ENCODE measurements around the gene XIRP1. TPM values are rescaled to one million over a fixed set of nuclear protein-coding genes. Genes with fewer than 3 reads are reported as not detected.
A peak's percentile ranks its signal among the peaks of the same experiment; 100 is the strongest.

Gene XIRP1
- total RNA-seq, 4 donors from 2014 or later: 0.40 to 6.0 TPM; not detected in 2

DNA sequence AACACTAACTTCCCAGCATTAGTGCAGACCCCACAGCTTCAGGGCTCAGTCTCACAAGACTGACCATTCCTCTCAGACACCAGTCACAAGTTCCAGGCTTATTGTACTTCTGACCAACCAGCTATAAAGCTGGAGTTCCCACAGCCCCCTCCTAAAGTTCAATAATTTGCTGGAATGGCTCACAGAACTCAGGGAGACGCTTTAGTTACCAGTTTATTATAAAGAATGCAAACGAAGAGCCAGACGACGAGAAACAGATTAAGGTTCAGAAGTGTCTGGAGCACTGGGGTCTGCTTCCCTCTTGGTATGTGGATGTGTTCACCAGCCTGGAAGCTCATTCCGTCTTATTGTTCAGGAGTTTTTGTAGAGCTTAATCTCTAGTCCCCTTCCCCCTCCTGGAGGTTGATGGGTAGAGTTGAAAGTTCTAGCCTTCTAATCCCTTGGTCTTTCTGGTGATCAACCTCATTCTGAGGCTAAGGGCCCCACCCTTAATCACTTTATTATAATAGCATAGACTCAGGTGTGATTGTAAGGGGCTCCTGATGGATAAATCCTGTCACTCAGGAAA, 34.2 kb downstream of the XIRP1 start:
- Histone ChIP-seq H3K27ac (no peak overlapping the region), H3K9me3 (no peaks in the 10 kb centered on the region), H3K27me3 (no peaks in the 10 kb centered on the region), H3K4me3 (no peak overlapping the region), H3K36me3 (no peaks in the 10 kb centered on the region), H3K4me1 (peaks cover 5 to 20% (median 11%) of the 10 kb centered on the region in 4 donors)
- 72 to 93% methylated on average over 5 of the region's 5 CpGs for WGBS, 2 donors (ENCODE audit: low coverage in 1 of 2)
- no peak for DNase-seq
- in situ Hi-C loops (cut with MboI; ENCODE audit: low pct_ligation_motif_present in 1 of 4, low pct_unique_long_range_greater_than_20kb in 1 of 4, low sequenced_read_pairs in 3 of 4) (no loop called here), intact Hi-C loops (cut with DNase I; ENCODE audit: low total_unique reads) (no loop called here)
- TF ChIP-seq EP300 (IDR thresholded peaks at IDR 0.05; ENCODE audit: low read depth) (no peak), POLR2AphosphoS5 (IDR thresholded peaks at IDR 0.05) (no peak), POLR2A (IDR thresholded peaks at IDR 0.05) (no peak), CTCF (IDR thresholded peaks at IDR 0.05) (no peak)

DNA sequence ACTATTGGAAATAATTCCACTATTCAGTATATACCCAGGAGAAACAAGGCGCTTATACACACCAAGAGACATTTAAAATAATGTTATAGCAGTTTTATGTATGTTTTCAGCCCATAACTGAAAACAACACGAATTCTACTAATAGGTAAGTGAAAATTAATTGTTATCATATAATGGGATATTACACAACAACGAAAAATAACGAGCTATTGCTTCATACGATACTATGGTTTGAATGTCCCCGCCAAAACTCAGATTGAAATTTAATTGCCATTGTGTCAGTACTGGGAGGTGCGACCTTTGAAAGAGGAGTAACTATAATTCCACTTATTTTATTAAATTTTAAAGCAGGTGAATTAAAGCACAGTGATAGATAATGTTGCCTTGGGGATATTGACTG, 35.0 kb downstream of the XIRP1 start:
- Histone ChIP-seq H3K4me1 (peaks cover 5 to 20% (median 11%) of the 10 kb centered on the region in 4 donors), H3K27me3 (no peaks in the 10 kb centered on the region), H3K27ac (no peak overlapping the region), H3K4me3 (no peak overlapping the region), H3K36me3 (no peaks in the 10 kb centered on the region), H3K9me3 (no peaks in the 10 kb centered on the region)
- WGBS, 2 donors (ENCODE audit: low coverage in 1 of 2): 90 to 91% methylated on average over 7 of the region's 7 CpGs
- in situ Hi-C loops (cut with MboI; ENCODE audit: low pct_ligation_motif_present in 1 of 4, low pct_unique_long_range_greater_than_20kb in 1 of 4, low sequenced_read_pairs in 3 of 4): no loop called here
- no peak for TF ChIP-seq POLR2AphosphoS5 (IDR thresholded peaks at IDR 0.05)
- no peak for TF ChIP-seq POLR2A (IDR thresholded peaks at IDR 0.05)
- no peak for TF ChIP-seq CTCF (IDR thresholded peaks at IDR 0.05)
- no peak for TF ChIP-seq EP300 (IDR thresholded peaks at IDR 0.05; ENCODE audit: low read depth)
- intact Hi-C loops (cut with DNase I; ENCODE audit: low total_unique reads): no loop called here
- no peak for DNase-seq

DNA sequence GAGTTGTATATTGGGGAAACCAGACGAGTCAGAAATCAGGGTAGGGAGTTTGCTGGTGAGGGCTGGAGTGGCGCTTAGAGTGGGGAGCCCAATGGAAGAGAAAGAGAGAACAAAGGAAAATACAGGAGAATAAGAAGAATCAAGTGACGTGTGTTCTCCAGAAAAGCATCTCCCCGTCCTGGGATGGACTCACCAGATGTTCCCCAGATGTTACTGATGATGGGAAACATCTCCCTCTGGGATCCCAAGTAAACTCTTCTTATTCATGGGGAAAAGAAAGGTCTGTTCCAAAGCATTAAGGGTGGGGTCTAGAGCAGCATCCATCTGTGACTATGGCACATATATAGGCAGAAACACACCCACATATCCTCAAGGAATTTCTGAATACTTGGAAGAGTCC, 36.0 kb downstream of the XIRP1 start:
- TF ChIP-seq POLR2A (IDR thresholded peaks at IDR 0.05) (no peak), POLR2AphosphoS5 (IDR thresholded peaks at IDR 0.05) (no peak), CTCF (IDR thresholded peaks at IDR 0.05) (no peak), EP300 (IDR thresholded peaks at IDR 0.05; ENCODE audit: low read depth) (no peak)
- intact Hi-C loops (cut with DNase I; ENCODE audit: low total_unique reads) (no loop called here), in situ Hi-C loops (cut with MboI; ENCODE audit: low pct_ligation_motif_present in 1 of 4, low pct_unique_long_range_greater_than_20kb in 1 of 4, low sequenced_read_pairs in 3 of 4) (no loop called here)
- Histone ChIP-seq H3K4me1 (peaks cover 11 to 28% (median 19%) of the 10 kb centered on the region in 4 donors), H3K4me3 (no peak overlapping the region), H3K27me3 (no peaks in the 10 kb centered on the region), H3K9me3 (no peaks in the 10 kb centered on the region), H3K36me3 (no peaks in the 10 kb centered on the region), H3K27ac (no peak overlapping the region)
- WGBS, 2 donors (ENCODE audit: low coverage in 1 of 2): 72 to 80% methylated on average over 4 of the region's 4 CpGs
- no peak for DNase-seq

- TF ChIP-seq EP300 (IDR thresholded peaks at IDR 0.05; ENCODE audit: low read depth) (no peak), POLR2A (IDR thresholded peaks at IDR 0.05) (no peak), POLR2AphosphoS5 (IDR thresholded peaks at IDR 0.05) (no peak), CTCF (IDR thresholded peaks at IDR 0.05) (no peak)
- Histone ChIP-seq H3K9me3 (no peaks in the 10 kb centered on the region), H3K36me3 (no peaks in the 10 kb centered on the region), H3K4me1 (peaks cover 30 to 44% (median 39%) of the 10 kb centered on the region in 4 donors), H3K27ac (peak overlapping the region; percentile 98 to 99 (median 98)), H3K4me3 (no peak overlapping the region), H3K27me3 (no peaks in the 10 kb centered on the region)
- intact Hi-C loops (cut with DNase I; ENCODE audit: low total_unique reads) (no loop called here), in situ Hi-C loops (cut with MboI; ENCODE audit: low pct_ligation_motif_present in 1 of 4, low pct_unique_long_range_greater_than_20kb in 1 of 4, low sequenced_read_pairs in 3 of 4) (no loop called here)
- no peak for DNase-seq
- 65% methylated on average over 18 of the region's 18 CpGs; no CpG with 5 or more reads in 1 of the 2 donors for WGBS, 2 donors (ENCODE audit: low coverage in 1 of 2)
Observed at GRCh38 chr3:39154280-39155021, 37.9 kb downstream of the XIRP1 start.
